Measurements from ENCODE around the gene C12orf42.

DNA sequence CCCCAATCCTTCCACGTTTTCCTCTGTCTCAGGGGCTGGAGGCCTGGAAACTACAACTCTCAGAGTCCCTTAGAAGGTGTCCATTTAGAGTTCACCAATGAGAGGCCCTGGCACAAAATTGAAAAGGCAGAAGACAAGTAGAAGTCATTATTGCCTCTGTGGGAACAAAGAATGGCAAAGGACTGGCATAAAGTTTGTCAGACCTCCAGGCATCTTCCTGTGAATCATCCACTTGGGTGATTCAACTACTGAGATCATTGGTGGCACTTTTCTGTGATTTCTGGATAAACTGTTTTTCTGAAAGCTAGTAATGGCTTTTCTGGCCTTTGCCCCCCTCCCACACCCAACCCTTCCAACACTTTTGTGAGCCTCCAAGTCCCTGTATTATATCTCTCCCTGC lies 42.6 kb upstream of the C12orf42 start:
- TF ChIP-seq, protein P1, sequence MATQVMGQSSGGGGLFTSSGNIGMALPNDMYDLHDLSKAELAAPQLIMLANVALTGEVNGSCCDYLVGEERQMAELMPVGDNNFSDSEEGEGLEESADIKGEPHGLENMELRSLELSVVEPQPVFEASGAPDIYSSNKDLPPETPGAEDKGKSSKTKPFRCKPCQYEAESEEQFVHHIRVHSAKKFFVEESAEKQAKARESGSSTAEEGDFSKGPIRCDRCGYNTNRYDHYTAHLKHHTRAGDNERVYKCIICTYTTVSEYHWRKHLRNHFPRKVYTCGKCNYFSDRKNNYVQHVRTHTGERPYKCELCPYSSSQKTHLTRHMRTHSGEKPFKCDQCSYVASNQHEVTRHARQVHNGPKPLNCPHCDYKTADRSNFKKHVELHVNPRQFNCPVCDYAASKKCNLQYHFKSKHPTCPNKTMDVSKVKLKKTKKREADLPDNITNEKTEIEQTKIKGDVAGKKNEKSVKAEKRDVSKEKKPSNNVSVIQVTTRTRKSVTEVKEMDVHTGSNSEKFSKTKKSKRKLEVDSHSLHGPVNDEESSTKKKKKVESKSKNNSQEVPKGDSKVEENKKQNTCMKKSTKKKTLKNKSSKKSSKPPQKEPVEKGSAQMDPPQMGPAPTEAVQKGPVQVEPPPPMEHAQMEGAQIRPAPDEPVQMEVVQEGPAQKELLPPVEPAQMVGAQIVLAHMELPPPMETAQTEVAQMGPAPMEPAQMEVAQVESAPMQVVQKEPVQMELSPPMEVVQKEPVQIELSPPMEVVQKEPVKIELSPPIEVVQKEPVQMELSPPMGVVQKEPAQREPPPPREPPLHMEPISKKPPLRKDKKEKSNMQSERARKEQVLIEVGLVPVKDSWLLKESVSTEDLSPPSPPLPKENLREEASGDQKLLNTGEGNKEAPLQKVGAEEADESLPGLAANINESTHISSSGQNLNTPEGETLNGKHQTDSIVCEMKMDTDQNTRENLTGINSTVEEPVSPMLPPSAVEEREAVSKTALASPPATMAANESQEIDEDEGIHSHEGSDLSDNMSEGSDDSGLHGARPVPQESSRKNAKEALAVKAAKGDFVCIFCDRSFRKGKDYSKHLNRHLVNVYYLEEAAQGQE (IDR thresholded peaks at IDR 0.05; ENCODE audit: insufficient read depth in 1 of 2, low read depth in 2 of 2, low read length in 2 of 2), result no peak
- TF ChIP-seq POLR2AphosphoS5 (IDR thresholded peaks at IDR 0.05; ENCODE audit: low read depth, low read length) (no peak), TAF1 (IDR thresholded peaks at IDR 0.05; ENCODE audit: borderline replicate concordance, insufficient read depth, low read length) (no peak)
